Nephron progenitor cell (in vitro differentiated cells): Measurements from ENCODE around the gene CDH1.

Experiments
- DNase-seq: peaks from one replicate; pipeline ENCODE4 v3.0.0; 2021
- H3K27ac Mint-ChIP-seq: 2 replicates; pipeline ENCODE4 v1.8.0; 2021; ENCODE audit warnings: mild to moderate bottlenecking, moderate library complexity, mixed read lengths
- H3K27me3 Mint-ChIP-seq: 2 replicates; pipeline ENCODE4 v1.8.0; 2021; ENCODE audit warnings: mild to moderate bottlenecking, low read depth, mixed read lengths; ENCODE audit not compliant: poor library complexity
- H3K36me3 Mint-ChIP-seq: 2 replicates; pipeline ENCODE4 v1.8.0; 2021; ENCODE audit warnings: low read depth, mixed read lengths
- H3K4me1 Mint-ChIP-seq: 2 replicates; pipeline ENCODE4 v1.8.0; 2021; ENCODE audit warnings: mixed read lengths
- H3K4me3 Mint-ChIP-seq: 2 replicates; pipeline ENCODE4 v1.8.0; 2021; ENCODE audit warnings: mild to moderate bottlenecking, moderate library complexity, mixed read lengths
- H3K9me3 Mint-ChIP-seq: 2 replicates; pipeline ENCODE4 v1.8.0; 2021; ENCODE audit warnings: mild to moderate bottlenecking, moderate library complexity, mixed read lengths
- TF ChIP-seq, protein P1 (sequence below): fragments of 200-600 bp; sonication (generic); IDR thresholded peaks from 2 replicates; pipeline ENCODE4 v1.5.0; 2021; ENCODE audit warnings: antibody characterized with exemption

The CDH1 gene

DNA sequence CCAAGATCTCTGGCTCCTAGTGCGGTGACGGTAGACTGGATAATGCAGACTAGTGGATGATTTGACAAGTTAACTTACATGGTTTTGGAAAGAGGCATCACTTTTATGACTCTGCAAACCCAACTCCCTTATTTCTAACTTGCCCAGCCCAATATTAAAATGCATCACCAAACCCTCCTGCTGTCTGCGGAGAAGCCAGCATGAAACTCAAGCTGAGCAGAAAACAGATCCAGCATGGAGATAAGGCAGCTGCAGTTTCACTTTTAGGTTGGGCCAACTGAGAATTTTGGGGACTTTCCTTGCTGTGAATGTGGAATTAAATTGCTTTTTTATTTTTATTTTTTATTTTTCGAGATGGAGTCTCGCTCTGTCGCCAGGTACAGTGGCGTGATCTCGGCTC lies 27.8 kb downstream of the CDH1 start:
- DNase-seq = no peak
- H3K4me3 Mint-ChIP-seq = no peak overlapping the region
- TF ChIP-seq, protein P1, sequence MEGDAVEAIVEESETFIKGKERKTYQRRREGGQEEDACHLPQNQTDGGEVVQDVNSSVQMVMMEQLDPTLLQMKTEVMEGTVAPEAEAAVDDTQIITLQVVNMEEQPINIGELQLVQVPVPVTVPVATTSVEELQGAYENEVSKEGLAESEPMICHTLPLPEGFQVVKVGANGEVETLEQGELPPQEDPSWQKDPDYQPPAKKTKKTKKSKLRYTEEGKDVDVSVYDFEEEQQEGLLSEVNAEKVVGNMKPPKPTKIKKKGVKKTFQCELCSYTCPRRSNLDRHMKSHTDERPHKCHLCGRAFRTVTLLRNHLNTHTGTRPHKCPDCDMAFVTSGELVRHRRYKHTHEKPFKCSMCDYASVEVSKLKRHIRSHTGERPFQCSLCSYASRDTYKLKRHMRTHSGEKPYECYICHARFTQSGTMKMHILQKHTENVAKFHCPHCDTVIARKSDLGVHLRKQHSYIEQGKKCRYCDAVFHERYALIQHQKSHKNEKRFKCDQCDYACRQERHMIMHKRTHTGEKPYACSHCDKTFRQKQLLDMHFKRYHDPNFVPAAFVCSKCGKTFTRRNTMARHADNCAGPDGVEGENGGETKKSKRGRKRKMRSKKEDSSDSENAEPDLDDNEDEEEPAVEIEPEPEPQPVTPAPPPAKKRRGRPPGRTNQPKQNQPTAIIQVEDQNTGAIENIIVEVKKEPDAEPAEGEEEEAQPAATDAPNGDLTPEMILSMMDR = no peak
- H3K27me3 Mint-ChIP-seq = peaks cover 14% of the 10 kb centered on the region
- H3K27ac Mint-ChIP-seq = no peak overlapping the region
- H3K9me3 Mint-ChIP-seq = no peaks in the 10 kb centered on the region
- H3K36me3 Mint-ChIP-seq = no peaks in the 10 kb centered on the region
- H3K4me1 Mint-ChIP-seq = peaks cover 17% of the 10 kb centered on the region

DNA sequence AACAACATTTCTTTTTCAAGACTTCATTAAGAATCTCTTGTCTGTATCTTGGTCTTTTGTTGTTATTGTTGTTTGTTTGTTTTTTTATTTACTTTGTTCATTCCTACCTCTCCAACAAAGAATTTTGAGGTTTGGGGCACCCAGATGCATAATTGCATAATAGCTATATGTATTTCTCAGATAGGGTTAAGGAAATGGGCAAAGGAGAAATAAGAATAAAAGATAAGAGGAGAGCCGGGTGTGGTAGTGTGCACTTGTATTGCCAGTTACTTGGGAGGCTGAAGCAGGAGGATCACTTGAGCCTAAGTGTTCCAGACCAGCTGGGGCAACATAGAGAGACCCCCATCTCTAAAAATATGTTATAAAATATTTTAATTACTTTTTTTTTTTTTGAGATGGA lies 30.5 kb downstream of the CDH1 start:
- Mint-ChIP-seq H3K4me3 (no peak overlapping the region), H3K27ac (no peak overlapping the region), H3K36me3 (no peaks in the 10 kb centered on the region), H3K4me1 (peaks cover 12% of the 10 kb centered on the region), H3K9me3 (no peaks in the 10 kb centered on the region), H3K27me3 (peaks cover 14% of the 10 kb centered on the region)
- TF ChIP-seq, protein P1 = no peak
- DNase-seq = no peak

DNA sequence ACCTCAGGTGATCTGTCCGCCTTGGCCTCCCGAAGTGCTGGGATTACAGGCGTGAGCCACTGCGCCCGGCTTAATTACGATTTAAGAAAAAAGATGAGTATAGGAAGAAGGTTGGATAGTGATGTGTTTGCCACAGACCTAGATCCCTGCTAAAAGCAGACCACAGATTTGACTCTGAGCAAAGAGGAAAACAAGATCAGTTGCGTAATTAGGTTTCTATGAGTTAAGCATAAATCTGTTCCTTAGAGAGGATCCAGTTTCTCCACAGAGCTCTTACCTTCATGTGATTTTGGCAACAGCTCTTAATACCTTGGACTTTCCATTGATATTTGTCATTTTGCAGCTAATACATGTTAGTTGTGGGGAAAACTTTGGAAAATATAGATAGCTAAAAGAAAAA lies 31.1 kb downstream of the CDH1 start:
- Mint-ChIP-seq H3K27me3 (peaks cover 13% of the 10 kb centered on the region), H3K36me3 (no peaks in the 10 kb centered on the region), H3K4me3 (no peak overlapping the region), H3K27ac (no peak overlapping the region), H3K9me3 (no peaks in the 10 kb centered on the region), H3K4me1 (peaks cover 7% of the 10 kb centered on the region)
- DNase-seq = no peak
- TF ChIP-seq, protein P1 = no peak

DNA sequence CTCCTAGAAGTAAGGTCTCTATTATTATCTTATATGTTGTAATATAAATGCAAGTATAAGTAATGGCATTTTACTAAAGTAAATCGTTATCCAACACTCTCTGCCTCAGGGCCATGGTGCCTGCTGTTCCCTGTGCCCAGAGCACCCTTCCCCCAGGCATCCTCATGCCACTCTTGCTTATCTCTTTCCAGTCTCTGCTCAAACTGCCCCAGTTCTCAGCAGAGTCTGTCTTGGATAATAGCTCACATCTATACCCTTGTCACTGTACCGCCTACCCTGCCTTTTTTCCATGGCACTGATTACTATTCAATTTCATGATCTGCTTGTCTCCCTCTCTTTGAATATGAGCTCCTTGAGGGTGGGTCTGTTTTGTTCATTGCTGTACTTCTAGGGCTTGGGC lies 31.7 kb downstream of the CDH1 start:
- H3K27ac Mint-ChIP-seq = no peak overlapping the region
- H3K4me1 Mint-ChIP-seq = peaks cover 3% of the 10 kb centered on the region

DNA sequence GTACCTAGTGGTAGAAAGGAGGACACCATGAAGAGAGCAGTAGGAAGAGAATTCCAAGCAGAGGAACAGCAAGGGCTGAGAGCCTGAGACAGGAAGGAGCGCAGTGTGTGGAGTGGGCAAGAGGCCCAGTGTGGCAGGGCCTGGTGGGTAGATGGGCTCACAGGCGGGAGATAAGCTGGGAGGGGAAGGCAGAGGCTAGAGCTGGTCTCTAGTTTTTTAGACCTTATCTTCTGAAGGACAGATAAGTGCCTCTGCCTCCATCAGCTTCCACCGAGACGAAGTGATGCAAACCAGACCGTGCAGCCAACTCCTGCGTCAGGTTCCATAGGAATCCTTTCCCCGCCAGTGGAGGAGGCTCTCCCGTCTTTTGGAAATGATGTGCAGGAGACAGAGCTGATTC lies 33.6 kb downstream of the CDH1 start:
- H3K4me3 Mint-ChIP-seq = no peak overlapping the region
- H3K27me3 Mint-ChIP-seq = peaks cover 9% of the 10 kb centered on the region
- H3K9me3 Mint-ChIP-seq = no peaks in the 10 kb centered on the region
- H3K27ac Mint-ChIP-seq = peak overlapping the region; percentile 54
- TF ChIP-seq, protein P1 = no peak
- H3K4me1 Mint-ChIP-seq = no peaks in the 10 kb centered on the region
- DNase-seq = no peak
- H3K36me3 Mint-ChIP-seq = no peaks in the 10 kb centered on the region

More for the DNA sequence above, 31.7 kb downstream of the CDH1 start:
- no peaks in the 10 kb centered on the region for H3K9me3 Mint-ChIP-seq
- TF ChIP-seq, protein P1 = no peak
- peaks cover 9% of the 10 kb centered on the region for H3K27me3 Mint-ChIP-seq
- H3K36me3 Mint-ChIP-seq = no peaks in the 10 kb centered on the region
- H3K4me3 Mint-ChIP-seq = no peak overlapping the region
- no peak for DNase-seq

DNA sequence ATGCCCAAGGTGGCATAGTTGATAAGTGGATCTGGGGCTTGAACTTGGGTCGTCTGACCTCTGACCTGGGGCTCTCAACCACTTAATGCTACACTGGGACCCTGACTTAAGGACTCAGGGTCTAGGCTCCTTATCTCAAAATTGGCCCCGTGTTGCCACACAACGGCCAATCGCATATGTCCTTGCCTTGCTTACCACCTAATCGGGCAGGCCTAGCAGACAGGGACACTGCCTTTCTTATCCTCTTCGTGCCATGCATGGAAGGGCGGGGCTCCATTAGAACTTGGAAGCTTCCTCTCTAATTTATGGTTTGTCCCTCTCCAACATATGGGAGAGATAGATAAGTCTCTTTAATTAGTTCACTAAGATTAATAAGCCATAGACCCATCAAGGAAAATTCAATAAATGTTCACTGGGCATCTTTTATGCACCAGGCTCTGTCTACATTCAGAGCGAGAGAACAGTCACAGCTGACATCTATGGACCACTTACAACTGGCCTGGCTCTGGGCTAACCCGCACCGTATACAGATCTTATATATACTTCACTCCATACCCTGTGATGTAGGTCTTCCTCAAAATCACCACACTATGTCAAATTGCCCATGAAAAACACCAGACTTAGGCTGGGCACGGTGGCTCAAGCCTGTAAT lies 35.1 kb downstream of the CDH1 start:
- Mint-ChIP-seq H3K36me3 (no peaks in the 10 kb centered on the region), H3K9me3 (no peaks in the 10 kb centered on the region), H3K27ac (no peak overlapping the region), H3K4me3 (no peak overlapping the region), H3K27me3 (peaks cover 9% of the 10 kb centered on the region), H3K4me1 (no peaks in the 10 kb centered on the region)
- DNase-seq = no peak
- TF ChIP-seq, protein P1 = no peak
